Nephron (organoid): ENCODE data around the gene GMPPA.
A peak's percentile ranks its signal among the peaks of the same experiment; 100 is the strongest.

Experiments
- H3K27ac Mint-ChIP-seq, 3 experiments: 2 replicates each; pipeline ENCODE4 v1.8.0; 2020; ENCODE audit warnings: mixed read lengths in 3 of 3, mild to moderate bottlenecking in 2 of 3, moderate library complexity in 1 of 3
- H3K27me3 Mint-ChIP-seq: 2 replicates; pipeline ENCODE4 v1.8.0; 2021; ENCODE audit warnings: low read depth, mild to moderate bottlenecking, moderate library complexity, mixed read lengths
- H3K36me3 Mint-ChIP-seq: 2 replicates; pipeline ENCODE4 v1.8.0; 2020; ENCODE audit warnings: low read depth, mixed read lengths
- H3K4me1 Mint-ChIP-seq: 2 replicates; pipeline ENCODE4 v1.8.0; 2020; ENCODE audit warnings: mixed read lengths
- H3K4me3 Mint-ChIP-seq, 3 experiments: 2 replicates each; pipeline ENCODE4 v1.8.0; 2020; ENCODE audit warnings: mild to moderate bottlenecking in 3 of 3, mixed read lengths in 3 of 3, moderate library complexity in 2 of 3
- H3K9me3 Mint-ChIP-seq: 2 replicates; pipeline ENCODE4 v1.8.0; 2020; ENCODE audit warnings: mixed read lengths
- TF ChIP-seq, protein P1 (sequence below), 3 experiments: fragments of 200-600 bp; sonication (generic); IDR thresholded peaks; one replicate each; pipeline ENCODE4 v1.5.0; 2021; ENCODE audit warnings: antibody characterized with exemption in 3 of 3; ENCODE audit not compliant: unreplicated experiment in 3 of 3

Gene GMPPA

DNA sequence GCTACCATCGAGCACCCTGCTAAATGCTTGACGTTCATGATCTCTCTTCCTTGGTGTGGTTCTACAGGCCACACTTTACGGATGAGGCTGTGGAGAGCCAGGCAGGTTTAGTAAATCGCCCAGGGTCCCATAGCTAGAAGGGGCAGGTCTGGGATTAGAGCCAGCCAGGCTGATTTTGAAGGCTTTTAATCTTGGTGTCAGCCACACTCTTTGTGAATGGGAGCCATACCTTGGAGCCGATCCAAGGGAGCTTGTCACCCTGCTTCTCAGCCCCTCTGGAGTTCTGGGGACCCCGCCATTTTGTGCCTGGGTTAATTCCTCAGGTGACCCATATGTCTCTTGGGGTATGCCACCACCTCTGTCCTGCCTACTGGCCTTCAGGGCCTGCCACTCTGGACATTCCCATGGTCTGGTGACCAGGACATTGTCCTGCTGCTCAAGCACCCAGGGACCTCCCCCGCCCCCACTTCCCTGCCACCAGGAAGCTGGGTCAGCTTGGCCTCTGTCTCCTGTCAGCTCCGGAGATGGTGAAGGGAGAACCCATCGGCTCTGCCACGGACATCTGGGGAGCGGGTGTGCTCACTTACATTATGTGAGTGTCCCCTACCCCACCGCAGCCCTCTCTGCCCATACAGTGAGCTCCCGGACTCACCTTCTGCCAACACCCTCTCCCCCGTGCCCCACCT, 7.3 kb upstream of the GMPPA start:
- no peak overlapping the region for H3K27ac Mint-ChIP-seq
- H3K36me3 Mint-ChIP-seq, result no peaks in the 10 kb centered on the region
- TF ChIP-seq, protein P1, sequence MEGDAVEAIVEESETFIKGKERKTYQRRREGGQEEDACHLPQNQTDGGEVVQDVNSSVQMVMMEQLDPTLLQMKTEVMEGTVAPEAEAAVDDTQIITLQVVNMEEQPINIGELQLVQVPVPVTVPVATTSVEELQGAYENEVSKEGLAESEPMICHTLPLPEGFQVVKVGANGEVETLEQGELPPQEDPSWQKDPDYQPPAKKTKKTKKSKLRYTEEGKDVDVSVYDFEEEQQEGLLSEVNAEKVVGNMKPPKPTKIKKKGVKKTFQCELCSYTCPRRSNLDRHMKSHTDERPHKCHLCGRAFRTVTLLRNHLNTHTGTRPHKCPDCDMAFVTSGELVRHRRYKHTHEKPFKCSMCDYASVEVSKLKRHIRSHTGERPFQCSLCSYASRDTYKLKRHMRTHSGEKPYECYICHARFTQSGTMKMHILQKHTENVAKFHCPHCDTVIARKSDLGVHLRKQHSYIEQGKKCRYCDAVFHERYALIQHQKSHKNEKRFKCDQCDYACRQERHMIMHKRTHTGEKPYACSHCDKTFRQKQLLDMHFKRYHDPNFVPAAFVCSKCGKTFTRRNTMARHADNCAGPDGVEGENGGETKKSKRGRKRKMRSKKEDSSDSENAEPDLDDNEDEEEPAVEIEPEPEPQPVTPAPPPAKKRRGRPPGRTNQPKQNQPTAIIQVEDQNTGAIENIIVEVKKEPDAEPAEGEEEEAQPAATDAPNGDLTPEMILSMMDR (IDR thresholded peaks at IDR 0.05; ENCODE audit: unreplicated experiment in 3 of 3), result no peak
- peaks cover 9% of the 10 kb centered on the region for H3K4me1 Mint-ChIP-seq
- H3K9me3 Mint-ChIP-seq, result no peaks in the 10 kb centered on the region
- H3K4me3 Mint-ChIP-seq, result no peak overlapping the region
- H3K27me3 Mint-ChIP-seq, result peaks cover 58% of the 10 kb centered on the region

DNA sequence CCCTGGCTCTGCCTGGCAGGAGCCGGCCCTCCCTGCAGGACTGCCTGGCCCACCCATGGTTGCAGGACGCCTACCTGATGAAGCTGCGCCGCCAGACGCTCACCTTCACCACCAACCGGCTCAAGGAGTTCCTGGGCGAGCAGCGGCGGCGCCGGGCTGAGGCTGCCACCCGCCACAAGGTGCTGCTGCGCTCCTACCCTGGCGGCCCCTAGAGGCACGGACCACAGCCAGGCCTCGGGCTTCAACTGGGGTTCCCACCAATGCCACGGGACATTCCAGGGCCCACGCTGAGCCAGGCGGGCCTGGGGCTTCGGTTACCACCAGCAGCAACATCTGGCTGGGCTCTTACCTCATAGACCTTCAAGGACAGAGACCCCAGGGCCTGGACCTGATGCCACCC, 6.1 kb upstream of the GMPPA start:
- H3K9me3 Mint-ChIP-seq, result no peaks in the 10 kb centered on the region
- no peaks in the 10 kb centered on the region for H3K36me3 Mint-ChIP-seq
- no peak overlapping the region for H3K27ac Mint-ChIP-seq
- peaks cover 7% of the 10 kb centered on the region for H3K4me1 Mint-ChIP-seq
- no peak overlapping the region for H3K4me3 Mint-ChIP-seq
- TF ChIP-seq, protein P1 (IDR thresholded peaks at IDR 0.05; ENCODE audit: unreplicated experiment in 3 of 3), result no peak
- peaks cover 60% of the 10 kb centered on the region for H3K27me3 Mint-ChIP-seq

DNA sequence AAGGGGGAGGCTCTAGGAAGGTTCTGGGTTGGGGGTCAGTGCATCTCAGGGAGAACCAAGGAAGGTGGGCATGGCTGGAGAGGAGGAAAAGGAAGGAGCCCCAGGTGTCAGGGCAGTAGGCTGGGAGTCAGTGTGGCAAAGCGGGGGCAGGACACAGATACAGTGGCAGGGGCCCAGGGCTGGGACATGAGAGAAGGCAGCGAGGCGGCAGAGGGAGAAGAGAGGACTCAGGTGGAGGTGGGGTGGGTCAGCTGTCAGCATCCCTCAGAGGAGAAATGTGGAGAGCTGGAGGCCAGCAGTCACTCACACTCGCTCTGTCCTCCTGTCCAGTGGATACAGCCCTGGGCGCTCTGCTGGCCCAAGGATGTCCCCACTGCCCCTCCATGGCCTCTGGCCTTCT, 5.6 kb upstream of the GMPPA start:
- no peak overlapping the region for H3K4me3 Mint-ChIP-seq
- H3K27ac Mint-ChIP-seq, result no peak overlapping the region
- no peaks in the 10 kb centered on the region for H3K36me3 Mint-ChIP-seq
- peaks cover 61% of the 10 kb centered on the region for H3K27me3 Mint-ChIP-seq
- peaks cover 3% of the 10 kb centered on the region for H3K4me1 Mint-ChIP-seq
- no peaks in the 10 kb centered on the region for H3K9me3 Mint-ChIP-seq
- TF ChIP-seq, protein P1 (IDR thresholded peaks at IDR 0.05; ENCODE audit: unreplicated experiment in 3 of 3), result no peak

- TF ChIP-seq, protein P1 (IDR thresholded peaks at IDR 0.05; ENCODE audit: unreplicated experiment in 3 of 3), result peak in 2 of 3 experiments; percentile 49 to 68
- H3K4me3 Mint-ChIP-seq, result peak overlapping the region in 1 of 3 experiments; percentile 39
- no peaks in the 10 kb centered on the region for H3K9me3 Mint-ChIP-seq
- no peak overlapping the region for H3K27ac Mint-ChIP-seq
- H3K27me3 Mint-ChIP-seq, result peaks cover 62% of the 10 kb centered on the region
- peaks cover 21% of the 10 kb centered on the region for H3K4me1 Mint-ChIP-seq
- no peaks in the 10 kb centered on the region for H3K36me3 Mint-ChIP-seq
Observed at GRCh38 chr2:219494952-219495530, 3.6 kb upstream of the GMPPA start.

DNA sequence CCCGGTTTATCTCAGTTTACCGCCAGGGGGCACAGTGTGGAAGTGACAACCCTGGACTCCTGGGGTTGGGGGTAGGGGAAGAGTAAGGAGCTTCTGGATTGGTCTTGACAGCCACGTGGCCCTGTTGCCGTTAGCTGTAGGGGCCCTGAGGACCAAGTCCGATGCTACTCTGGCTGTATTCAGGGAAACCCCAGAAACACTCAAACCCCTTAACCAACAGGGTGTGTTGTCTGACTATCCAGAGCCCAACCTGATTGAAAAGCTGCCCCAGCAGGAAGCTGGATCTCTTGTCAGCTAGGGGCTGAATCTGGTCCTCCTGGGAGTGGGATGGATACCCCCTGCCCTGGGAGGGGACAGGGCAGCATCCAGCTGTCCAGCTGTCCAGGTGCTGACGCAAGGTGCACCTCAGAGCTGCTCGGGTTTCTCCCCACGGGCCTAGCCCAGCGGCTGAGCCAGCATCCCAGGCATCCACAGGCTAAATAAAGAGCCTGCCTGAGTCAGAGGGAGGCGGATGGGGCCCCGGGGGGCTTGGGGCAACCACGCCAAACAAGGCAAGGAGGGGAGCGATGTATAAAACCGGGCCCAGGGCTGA, 3.1 kb upstream of the GMPPA start:
- peaks cover 62% of the 10 kb centered on the region for H3K27me3 Mint-ChIP-seq
- H3K4me3 Mint-ChIP-seq, result peak overlapping the region in 2 of 3 experiments; percentile 39 to 62
- H3K27ac Mint-ChIP-seq, result no peak overlapping the region
- peaks cover 26% of the 10 kb centered on the region for H3K4me1 Mint-ChIP-seq
- TF ChIP-seq, protein P1 (IDR thresholded peaks at IDR 0.05; ENCODE audit: unreplicated experiment in 3 of 3), result peak in 2 of 3 experiments; percentile 19 to 57
- H3K9me3 Mint-ChIP-seq, result no peaks in the 10 kb centered on the region
- no peaks in the 10 kb centered on the region for H3K36me3 Mint-ChIP-seq
